ENCODE data around the gene DNAL1. TPM values are rescaled to one million over a fixed set of nuclear protein-coding genes. Genes with fewer than 3 reads are reported as not detected.

The DNAL1 gene
- polyA plus RNA-seq, 1 of the 3 experiments (the other 2 are of a cell fraction) = 2.6 TPM

- Histone ChIP-seq H3K9me3 (no peaks in the 10 kb centered on the region), H3K79me2 (ENCODE audit: insufficient read depth) (no peaks in the 10 kb centered on the region), H3K27ac (ENCODE audit: low read depth in 2 of 2, low read length in 1 of 2) (no peak overlapping the region), H3K4me1 (ENCODE audit: control insufficient read depth in 1 of 2, insufficient read depth in 2 of 2, low read depth in 1 of 2, low read length in 1 of 2) (no peaks in the 10 kb centered on the region), H2AFZ (ENCODE audit: low read depth) (no peak overlapping the region), H3K27me3 (ENCODE audit: insufficient read depth) (no peaks in the 10 kb centered on the region), H4K20me1 (ENCODE audit: insufficient read depth) (no peaks in the 10 kb centered on the region), H3K4me3 (ENCODE audit: low read depth in 2 of 2, low read length in 1 of 2) (no peak overlapping the region), H3K4me2 (no peak overlapping the region), H3K9ac (no peak overlapping the region), H3K36me3 (replicated peaks in 1 of 2; ENCODE audit: control insufficient read depth in 1 of 2, insufficient read depth in 2 of 2, low read length in 1 of 2) (peaks cover 4 to 36% of the 10 kb centered on the region in 2 experiments), H3K9me2 (no peaks in the 10 kb centered on the region), H3F3A (replicated peaks; ENCODE audit: insufficient read depth) (no peaks in the 10 kb centered on the region)
- WGBS (ENCODE audit: low lambda C conversion rate) = 93% methylated on average over 3 of the region's 3 CpGs
- ChIA-PET POLR2A (no interaction called here), CTCF (no interaction called here)
- TF ChIP-seq ELF1 (IDR thresholded peaks at IDR 0.05) = no peak
- TF ChIP-seq FOXM1 (IDR thresholded peaks at IDR 0.05; ENCODE audit: low read depth) = no peak
- TF ChIP-seq USF1 (IDR thresholded peaks at IDR 0.05; ENCODE audit: borderline replicate concordance, low read depth) = no peak
- no peak for TF ChIP-seq POLR2AphosphoS5 (IDR thresholded peaks at IDR 0.05; ENCODE audit: low read depth, low read length)
- no peak for TF ChIP-seq RCOR1 (IDR thresholded peaks at IDR 0.05; ENCODE audit: low read length)
- DNase-seq = no peak
Measured at GRCh38 chr14:73686901-73687300, 42.1 kb downstream of the DNAL1 start.

GRCh38 chr14:73694083-73694482 lies 49.3 kb downstream of the DNAL1 start:
- Histone ChIP-seq H4K20me1 (ENCODE audit: insufficient read depth) (no peaks in the 10 kb centered on the region), H3K4me2 (no peak overlapping the region), H3K9me2 (no peaks in the 10 kb centered on the region), H3K4me1 (ENCODE audit: control insufficient read depth in 1 of 2, insufficient read depth in 2 of 2, low read depth in 1 of 2, low read length in 1 of 2) (0 out of 4 replicates have a peak, but pooled peaks cover 0 to 6% of the 10 kb centered on the region in 2 experiments), H3F3A (replicated peaks; ENCODE audit: insufficient read depth) (peaks cover 6% of the 10 kb centered on the region), H2AFZ (ENCODE audit: low read depth) (no peak overlapping the region), H3K9ac (no peak overlapping the region), H3K79me2 (ENCODE audit: insufficient read depth) (no peaks in the 10 kb centered on the region), H3K27me3 (ENCODE audit: insufficient read depth) (no peaks in the 10 kb centered on the region), H3K4me3 (ENCODE audit: low read depth in 2 of 2, low read length in 1 of 2) (no peak overlapping the region), H3K27ac (ENCODE audit: low read depth in 2 of 2, low read length in 1 of 2) (no peak overlapping the region), H3K36me3 (replicated peaks in 1 of 2; ENCODE audit: control insufficient read depth in 1 of 2, insufficient read depth in 2 of 2, low read length in 1 of 2) (peaks cover 3 to 40% of the 10 kb centered on the region in 2 experiments), H3K9me3 (no peaks in the 10 kb centered on the region)
- WGBS (ENCODE audit: low lambda C conversion rate) = 98% methylated on average over 2 of the region's 2 CpGs
- DNase-seq = no peak
- POLR2A ChIA-PET = no interaction called here
- CTCF ChIA-PET = no interaction called here
- TF ChIP-seq POLR2AphosphoS5 (IDR thresholded peaks at IDR 0.05; ENCODE audit: low read depth, low read length) (no peak), CTCF (IDR thresholded peaks at IDR 0.05) (no peak), IRF3 (IDR thresholded peaks at IDR 0.05; ENCODE audit: low read depth, low read length) (no peak), TCF12 (IDR thresholded peaks at IDR 0.05) (no peak), GABPA (IDR thresholded peaks at IDR 0.05; ENCODE audit: low read depth) (no peak), EZH2phosphoT487 (IDR thresholded peaks at IDR 0.05; ENCODE audit: borderline replicate concordance, low read depth) (no peak), CHD2 (IDR thresholded peaks at IDR 0.05; ENCODE audit: low read length, partially characterized antibody) (no peak), RXRA (IDR thresholded peaks at IDR 0.05; ENCODE audit: borderline replicate concordance, low read depth) (no peak), YY1 (IDR thresholded peaks at IDR 0.05; ENCODE audit: low read depth) (no peak), RAD21 (IDR thresholded peaks at IDR 0.05; ENCODE audit: low read length) (no peak), MXI1 (IDR thresholded peaks at IDR 0.05; ENCODE audit: low read depth, low read length) (no peak), MAX (IDR thresholded peaks at IDR 0.05; ENCODE audit: low read depth) (no peak), RCOR1 (IDR thresholded peaks at IDR 0.05; ENCODE audit: low read length) (no peak)
